Fibroblast of skin of abdomen (primary cell): Measurements from ENCODE around the gene DSCAM.

ENCODE experiments used
- DNase-seq: peaks from one replicate; pipeline ENCODE4 v3.0.0-alpha.2; 2013

Gene DSCAM

GRCh38 chr21:40531431-40532110 is 315.4 kb downstream of the DSCAM start:
- peak; percentile 22 for DNase-seq

GRCh38 chr21:40531016-40531415 is 315.9 kb downstream of the DSCAM start:
- DNase-seq: no peak

DNA sequence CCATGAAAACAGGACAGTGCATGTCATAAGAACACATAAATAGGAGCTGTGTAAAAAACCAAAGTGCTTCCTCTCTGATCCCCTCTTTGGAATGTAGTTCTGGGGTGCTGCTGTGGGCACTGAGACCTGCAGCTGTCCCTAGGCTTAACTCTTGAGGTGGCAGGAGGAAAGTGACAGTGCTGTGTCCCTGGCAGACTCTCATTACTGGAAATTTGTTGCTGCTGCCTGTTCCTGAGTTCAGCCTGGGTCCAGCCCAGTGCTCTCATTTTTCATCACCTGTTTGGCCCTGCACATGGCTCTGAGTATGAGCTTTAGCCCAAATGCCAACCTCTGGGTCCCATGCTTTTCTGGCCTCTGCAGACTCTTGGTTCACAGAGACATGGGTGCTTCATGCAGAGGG is 329.3 kb downstream of the DSCAM start:
- no peak for DNase-seq

GRCh38 chr21:40516335-40516734 is 330.6 kb downstream of the DSCAM start:
- no peak for DNase-seq

DNA sequence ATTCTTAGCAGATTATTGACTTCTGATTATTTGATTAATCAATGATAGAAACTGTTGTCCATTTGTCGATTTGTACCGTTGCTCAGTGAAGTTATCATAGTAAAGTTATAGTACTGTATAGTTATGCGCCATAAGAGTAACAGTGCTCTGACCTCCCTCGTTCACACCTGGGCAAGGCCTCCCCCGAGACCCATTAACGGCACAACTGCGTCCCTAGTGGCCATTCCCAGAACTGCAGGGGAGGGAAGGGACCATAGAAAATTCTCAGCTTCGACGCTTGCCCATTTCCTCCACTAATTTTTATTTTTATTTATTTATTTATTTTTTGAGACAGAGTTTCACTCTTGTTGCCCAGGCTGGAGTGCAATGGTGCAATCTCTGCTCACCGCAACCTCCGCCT is 334.4 kb downstream of the DSCAM start:
- no peak for DNase-seq

GRCh38 chr21:40507978-40508377 is 339.0 kb downstream of the DSCAM start:
- peak; percentile 92 for DNase-seq

DNA sequence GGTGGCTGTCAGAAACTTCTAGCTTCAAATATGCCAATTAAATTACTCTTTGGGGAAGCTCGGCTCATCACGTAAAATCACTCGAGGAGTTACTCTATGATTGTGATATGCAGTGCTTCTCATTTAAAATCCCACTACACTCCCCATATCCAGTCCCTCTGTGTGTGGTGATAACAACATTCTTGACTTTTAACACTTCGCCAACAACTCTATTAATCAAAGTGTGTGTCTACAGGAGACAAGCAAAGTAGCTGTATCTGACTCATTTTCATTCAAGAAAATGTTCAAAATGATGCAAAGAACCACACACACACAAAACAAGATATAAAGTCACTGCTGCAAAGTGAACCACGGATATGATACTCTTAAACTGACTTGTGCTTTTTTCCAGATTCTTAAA is 341.3 kb downstream of the DSCAM start:
- peak; percentile 89 for DNase-seq

DNA sequence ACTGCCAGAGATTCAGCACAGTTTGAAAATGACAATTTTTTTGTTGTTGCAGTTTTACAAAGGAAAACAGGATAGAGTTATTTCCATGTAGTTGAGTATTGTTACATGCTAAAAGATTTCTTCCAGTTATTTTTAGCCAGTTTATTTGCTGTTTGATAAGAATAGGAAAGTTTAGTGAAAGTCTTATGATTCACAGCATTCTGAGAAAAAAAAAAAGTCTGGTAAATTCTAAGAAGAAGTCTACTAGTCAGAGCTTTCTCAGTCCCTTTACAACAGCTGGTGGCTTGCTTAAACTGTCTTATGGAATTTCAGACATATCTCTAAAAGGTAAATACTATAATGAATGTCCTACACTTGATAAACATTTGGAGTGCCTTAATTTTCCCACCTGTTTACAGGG is 341.7 kb downstream of the DSCAM start:
- DNase-seq: no peak

GRCh38 chr21:40504825-40505224 is 342.1 kb downstream of the DSCAM start:
- DNase-seq: no peak

- DNase-seq: no peak
These were observed 350.8 kb downstream of the DSCAM start for GRCh38 chr21:40496116-40496515.

GRCh38 chr21:40490408-40490807 is 356.6 kb downstream of the DSCAM start:
- DNase-seq: no peak

DNA sequence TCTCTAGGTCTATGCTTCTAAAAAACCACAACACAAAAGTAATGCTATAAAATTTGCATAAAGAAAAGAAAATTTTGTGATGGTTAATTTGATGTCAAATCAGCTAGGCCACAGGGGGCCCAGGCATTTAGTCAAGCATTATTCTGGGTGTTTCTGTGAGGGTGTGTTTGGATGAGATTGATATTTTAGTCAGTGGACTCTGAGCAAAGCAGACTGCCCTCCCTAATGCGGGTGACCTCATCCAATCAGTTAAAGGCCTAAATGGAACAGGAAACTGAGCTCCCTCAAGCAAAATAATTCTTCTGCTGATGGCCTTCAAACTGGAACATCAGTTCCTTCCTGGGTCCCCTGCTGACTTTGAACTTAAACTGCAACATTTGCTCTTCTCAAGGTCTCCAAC is 358.0 kb downstream of the DSCAM start:
- no peak for DNase-seq

- DNase-seq: no peak
These were observed 365.2 kb downstream of the DSCAM start for GRCh38 chr21:40481764-40482163.

- DNase-seq: no peak
These were observed 372.4 kb downstream of the DSCAM start for GRCh38 chr21:40474513-40474912.

- DNase-seq: peak; percentile 48
These were observed 374.9 kb downstream of the DSCAM start for GRCh38 chr21:40472013-40472412.

DNA sequence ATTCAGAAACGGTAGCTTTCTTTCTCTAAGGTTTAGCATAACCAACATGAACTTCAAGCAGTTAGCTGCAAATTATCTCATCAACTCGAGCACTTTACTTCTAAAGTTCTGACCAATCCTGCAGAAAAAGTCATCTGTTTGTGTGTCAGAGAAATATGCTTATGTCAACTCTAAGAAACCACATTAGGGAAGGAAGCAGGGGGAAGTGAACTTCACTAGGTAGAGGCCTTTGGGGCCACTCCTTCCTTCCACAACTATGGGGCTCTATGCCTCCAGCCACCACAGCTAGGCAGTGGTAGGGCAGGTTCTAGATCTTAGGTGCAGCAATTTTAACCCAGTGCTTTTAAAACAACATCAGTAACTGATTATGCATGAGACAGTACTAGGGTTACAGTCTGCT is 375.9 kb downstream of the DSCAM start:
- peak; percentile 27 for DNase-seq

GRCh38 chr21:40466893-40467483 is 380.0 kb downstream of the DSCAM start:
- peak; percentile 32 for DNase-seq

DNA sequence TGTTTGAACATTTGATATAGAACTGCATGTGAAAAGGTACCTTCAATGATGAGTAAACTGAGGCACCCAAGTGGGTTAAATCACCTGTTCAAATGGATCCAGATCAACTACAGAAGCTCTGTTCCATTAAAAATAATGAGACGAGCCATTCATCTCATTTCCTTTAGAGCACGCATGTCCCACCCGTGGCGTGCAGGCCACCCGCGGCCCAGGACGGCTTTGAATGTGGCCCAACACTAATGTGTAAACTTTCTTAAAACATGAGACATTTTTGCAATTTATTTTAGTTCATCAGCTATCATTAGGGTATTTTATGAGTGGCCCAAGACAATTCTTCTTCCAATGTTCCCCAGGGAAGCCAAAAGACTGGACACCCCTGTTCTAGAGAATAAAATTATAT is 381.6 kb downstream of the DSCAM start:
- no peak for DNase-seq

GRCh38 chr21:40463176-40463575 is 383.8 kb downstream of the DSCAM start:
- DNase-seq: no peak

DNA sequence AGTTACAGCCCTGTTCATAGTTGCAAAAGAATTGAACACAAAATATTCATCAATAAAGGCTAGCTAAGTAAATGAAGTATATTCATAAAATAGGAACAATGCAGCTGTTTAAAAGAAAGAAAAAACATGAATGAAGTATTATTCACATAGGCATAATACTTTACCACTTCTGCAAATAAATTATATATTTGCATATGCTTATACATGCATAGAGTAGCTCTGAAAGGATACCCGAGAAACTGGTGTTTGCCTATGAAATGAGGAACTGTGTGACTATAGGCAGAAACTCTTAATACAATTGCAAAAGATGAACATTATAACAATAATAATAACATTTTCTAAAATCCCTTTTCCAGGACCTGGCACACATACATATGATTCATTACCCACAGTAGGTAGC is 385.9 kb downstream of the DSCAM start:
- no peak for DNase-seq

DNA sequence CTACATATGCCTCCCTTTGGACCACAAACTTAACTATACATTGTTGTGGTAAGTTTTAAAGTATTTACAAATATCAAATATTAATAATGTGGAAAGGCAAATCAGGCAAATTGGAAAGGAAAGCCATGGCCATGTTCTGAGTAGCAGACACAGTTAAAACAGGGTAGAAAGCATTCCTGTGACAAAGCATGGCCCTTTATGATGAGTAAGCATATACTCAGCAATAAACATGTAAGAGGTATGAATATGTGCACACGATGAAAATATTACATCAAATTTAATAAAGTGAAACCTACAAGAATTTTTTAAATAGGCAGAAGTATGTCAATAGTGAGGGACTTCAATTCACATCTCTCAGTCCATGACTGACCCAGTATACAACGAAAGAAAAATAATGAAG is 389.2 kb downstream of the DSCAM start:
- no peak for DNase-seq

DNA sequence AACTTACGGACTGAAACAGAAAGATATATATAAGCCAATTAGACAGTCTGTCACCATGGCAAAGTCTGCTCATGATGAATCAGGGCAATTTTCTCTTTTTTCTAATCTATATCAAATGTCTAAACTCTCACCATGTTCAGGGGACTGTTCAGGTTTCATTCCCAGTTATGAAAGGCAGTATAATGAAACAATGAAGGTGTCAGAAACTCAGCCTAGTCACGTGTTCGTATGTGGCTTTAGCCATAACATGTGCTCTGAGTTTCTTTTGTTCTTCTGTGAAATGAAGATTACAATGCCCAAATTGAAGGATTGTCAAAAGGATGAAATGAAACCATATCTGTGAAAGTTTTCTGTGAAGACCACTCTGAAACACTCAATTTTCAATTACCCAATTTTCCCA is 392.9 kb downstream of the DSCAM start:
- no peak for DNase-seq

DNA sequence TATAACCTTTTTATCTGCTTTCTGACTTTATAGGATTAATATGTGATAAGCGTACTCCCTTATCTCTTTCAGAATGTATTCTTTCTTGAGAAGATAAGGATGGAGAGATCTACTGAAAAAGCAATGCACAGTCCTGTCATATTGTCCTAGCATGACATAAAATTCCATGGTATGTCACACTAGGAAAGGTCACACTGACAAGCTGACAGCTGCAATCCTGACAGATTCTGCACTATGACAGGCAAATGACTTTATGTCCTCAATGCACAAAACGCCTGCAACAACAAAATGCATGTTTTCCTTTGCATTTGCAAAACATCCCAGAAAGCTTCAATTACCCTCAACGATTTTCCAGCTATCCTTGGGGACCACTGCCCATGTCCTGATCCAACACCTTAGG is 393.8 kb downstream of the DSCAM start:
- DNase-seq: no peak

GRCh38 chr21:40452548-40452947 is 394.4 kb downstream of the DSCAM start:
- no peak for DNase-seq

GRCh38 chr21:40447016-40447415 is 399.9 kb downstream of the DSCAM start:
- DNase-seq: no peak
